GM06990 (cell line): ENCODE results near the gene POLR2F.

Source experiments
- DNase-seq: peaks from one replicate; pipeline ENCODE4 v3.0.0-alpha.2; 2011; ENCODE audit not compliant: insufficient read length; ENCODE audit errors: extremely low read depth
- H3K27me3 ChIP-seq: replicated peaks from 2 replicates; pipeline ENCODE4 v1.6.0; 2011; ENCODE audit warnings: low read length; ENCODE audit not compliant: control insufficient read depth, insufficient read depth
- H3K36me3 ChIP-seq: 2 replicates; pipeline ENCODE4 v1.5.1; 2011; ENCODE audit warnings: low read length; ENCODE audit not compliant: control insufficient read depth, insufficient read depth
- H3K4me3 ChIP-seq: replicated peaks from 2 replicates; pipeline ENCODE4 v1.5.1; 2011; ENCODE audit warnings: low read depth, mild to moderate bottlenecking, control low read depth, low read length
- TF ChIP-seq, protein P1 (sequence below): IDR thresholded peaks from 2 replicates; pipeline ENCODE4 v1.5.1; 2011; ENCODE audit warnings: low read length, control low read depth, mild to moderate bottlenecking, inconsistent platforms; ENCODE audit not compliant: insufficient read depth, poor library complexity, severe bottlenecking

Gene POLR2F

DNA sequence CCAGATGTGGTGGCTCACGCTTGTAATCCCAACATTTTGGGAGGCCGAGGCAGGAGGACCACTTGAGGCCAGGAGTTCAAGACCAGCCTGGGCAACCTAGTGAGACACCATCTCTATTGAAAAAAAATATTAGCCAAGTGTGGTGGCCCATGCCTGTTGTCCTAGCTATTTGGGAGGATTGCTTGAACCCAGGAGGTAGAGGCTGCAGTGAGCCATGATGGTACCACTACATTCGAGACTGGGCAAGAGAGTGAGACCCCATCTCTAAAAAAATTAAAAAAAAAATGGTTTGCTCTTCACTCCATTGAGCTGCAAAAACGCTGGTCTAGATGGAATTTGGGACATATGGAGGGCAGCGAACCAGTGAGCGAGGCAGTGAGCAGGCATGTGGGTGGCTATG, 52.4 kb downstream of the POLR2F start:
- DNase-seq: no peak
- Histone ChIP-seq H3K36me3 (no peaks in the 10 kb centered on the region), H3K4me3 (no peak overlapping the region), H3K27me3 (no peaks in the 10 kb centered on the region)
- TF ChIP-seq, protein P1, sequence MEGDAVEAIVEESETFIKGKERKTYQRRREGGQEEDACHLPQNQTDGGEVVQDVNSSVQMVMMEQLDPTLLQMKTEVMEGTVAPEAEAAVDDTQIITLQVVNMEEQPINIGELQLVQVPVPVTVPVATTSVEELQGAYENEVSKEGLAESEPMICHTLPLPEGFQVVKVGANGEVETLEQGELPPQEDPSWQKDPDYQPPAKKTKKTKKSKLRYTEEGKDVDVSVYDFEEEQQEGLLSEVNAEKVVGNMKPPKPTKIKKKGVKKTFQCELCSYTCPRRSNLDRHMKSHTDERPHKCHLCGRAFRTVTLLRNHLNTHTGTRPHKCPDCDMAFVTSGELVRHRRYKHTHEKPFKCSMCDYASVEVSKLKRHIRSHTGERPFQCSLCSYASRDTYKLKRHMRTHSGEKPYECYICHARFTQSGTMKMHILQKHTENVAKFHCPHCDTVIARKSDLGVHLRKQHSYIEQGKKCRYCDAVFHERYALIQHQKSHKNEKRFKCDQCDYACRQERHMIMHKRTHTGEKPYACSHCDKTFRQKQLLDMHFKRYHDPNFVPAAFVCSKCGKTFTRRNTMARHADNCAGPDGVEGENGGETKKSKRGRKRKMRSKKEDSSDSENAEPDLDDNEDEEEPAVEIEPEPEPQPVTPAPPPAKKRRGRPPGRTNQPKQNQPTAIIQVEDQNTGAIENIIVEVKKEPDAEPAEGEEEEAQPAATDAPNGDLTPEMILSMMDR: no peak

DNA sequence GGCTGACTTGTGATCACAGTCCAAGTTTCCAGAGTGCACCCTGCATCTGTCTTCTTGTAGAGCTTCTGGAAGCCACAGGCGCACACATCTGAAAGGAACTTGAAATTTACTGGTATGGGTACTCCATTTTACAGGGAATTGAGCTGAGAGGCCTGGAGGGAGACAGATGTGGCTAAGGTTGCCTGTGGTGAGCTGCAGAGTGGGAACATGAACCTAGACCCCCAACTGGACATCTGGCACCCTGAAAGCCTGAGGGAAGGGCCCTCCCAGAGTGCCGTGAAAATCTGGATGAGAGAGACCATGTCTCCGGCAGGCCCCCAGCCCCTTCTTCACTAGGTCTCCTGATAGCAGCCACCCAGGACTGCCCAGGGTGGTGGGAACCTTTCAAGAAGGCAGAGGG, 53.4 kb downstream of the POLR2F start:
- DNase-seq: no peak
- TF ChIP-seq, protein P1: no peak
- Histone ChIP-seq H3K4me3 (no peak overlapping the region), H3K36me3 (no peaks in the 10 kb centered on the region), H3K27me3 (no peaks in the 10 kb centered on the region)

DNA sequence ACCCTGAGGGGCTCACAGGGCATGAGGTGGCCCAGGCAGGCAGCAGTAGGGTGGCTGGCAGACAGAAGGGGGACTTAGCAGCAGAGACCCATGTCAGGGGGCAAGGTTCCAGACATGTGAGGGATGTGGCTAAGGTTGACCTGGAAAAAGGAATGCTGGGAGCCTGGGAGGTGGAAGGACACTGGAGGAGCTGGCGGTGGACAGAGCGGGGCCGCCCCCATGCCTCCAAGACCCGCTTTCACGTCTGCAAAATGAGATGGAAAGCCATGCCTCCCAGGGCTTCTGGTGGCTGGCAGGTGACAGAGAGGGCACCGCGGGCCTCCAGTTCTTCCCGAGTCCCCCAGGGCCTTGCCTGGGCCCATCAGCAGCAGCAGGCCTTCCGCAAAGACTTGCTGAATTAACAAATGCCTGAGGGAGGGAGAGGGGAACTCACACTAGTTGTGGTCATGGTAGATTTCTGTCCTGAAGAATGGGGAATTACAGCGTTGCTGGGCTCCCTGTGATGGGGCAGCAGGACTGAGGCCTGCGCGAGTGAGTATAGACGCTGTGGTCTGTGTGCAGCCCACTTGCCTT, 53.9 kb downstream of the POLR2F start:
- no peak for DNase-seq
- TF ChIP-seq, protein P1: no peak
- Histone ChIP-seq H3K36me3 (no peaks in the 10 kb centered on the region), H3K27me3 (no peaks in the 10 kb centered on the region), H3K4me3 (no peak overlapping the region)

DNA sequence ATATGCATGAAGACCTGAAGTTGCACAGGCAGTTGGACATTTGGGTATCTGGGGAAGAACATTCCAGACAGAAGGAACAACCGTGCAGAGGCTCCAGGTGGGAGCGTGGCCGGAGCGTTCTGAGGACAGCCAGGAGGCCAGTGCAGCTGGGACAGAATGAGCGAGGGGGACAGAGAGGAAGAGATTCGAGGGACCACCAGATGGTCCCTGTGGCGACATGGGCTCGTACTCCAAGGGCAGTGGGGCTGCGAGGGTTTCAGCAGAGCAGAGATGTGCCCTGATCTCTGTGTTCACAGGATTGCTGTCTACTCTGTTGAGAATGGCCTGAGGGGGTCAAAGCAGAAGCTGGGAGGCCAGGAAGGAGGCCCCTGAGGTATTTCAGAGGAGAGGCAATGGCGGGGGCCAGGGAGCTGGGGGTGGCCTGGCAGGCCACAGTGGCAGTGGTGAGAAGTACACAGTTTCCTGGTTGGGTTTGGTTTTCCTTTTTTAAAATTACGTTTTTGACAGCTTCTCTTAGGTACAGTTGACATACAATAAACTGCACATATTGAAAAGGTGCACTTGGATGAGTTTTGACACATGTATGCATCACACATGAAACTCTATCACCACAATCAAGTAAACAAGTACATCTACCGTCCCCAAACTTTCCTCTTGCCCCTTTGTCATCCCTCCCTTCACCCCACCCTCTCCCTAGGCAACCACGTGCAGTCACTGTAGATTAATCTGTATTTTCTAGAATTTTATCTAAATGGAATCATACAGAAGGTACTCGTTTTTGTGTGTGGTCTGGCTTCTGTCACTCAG, 55.7 kb downstream of the POLR2F start:
- TF ChIP-seq, protein P1: no peak
- Histone ChIP-seq H3K36me3 (no peaks in the 10 kb centered on the region), H3K27me3 (no peaks in the 10 kb centered on the region), H3K4me3 (no peak overlapping the region)
- DNase-seq: no peak

- no peak for DNase-seq
- TF ChIP-seq, protein P1: no peak
- Histone ChIP-seq H3K27me3 (no peaks in the 10 kb centered on the region), H3K36me3 (no peaks in the 10 kb centered on the region), H3K4me3 (no peak overlapping the region)
Observed at GRCh38 chr22:38012604-38013072, 59.1 kb downstream of the POLR2F start.
